Stimulated activated CD4-positive, alpha-beta T cell treated with anti-CD3 and anti-CD28 coated beads, TNF-alpha, amount 100 ng/mL, for 48 hours (primary cell): ENCODE results near the gene ACTA2.
A peak's percentile ranks its signal among the peaks of the same experiment; 100 is the strongest.
"Not testable (repeated sequence)": the region's sequence is repeated elsewhere in the genome, so short reads cannot be mapped to it uniquely, and the experiment has no call there.

ENCODE experiments used
- DNase-seq, 3 donors: peaks; one replicate each; pipeline ENCODE4 v3.0.0-alpha.2; 2020; ENCODE audit warnings: low read depth in 3 of 3

ACTA2 gene

DNA sequence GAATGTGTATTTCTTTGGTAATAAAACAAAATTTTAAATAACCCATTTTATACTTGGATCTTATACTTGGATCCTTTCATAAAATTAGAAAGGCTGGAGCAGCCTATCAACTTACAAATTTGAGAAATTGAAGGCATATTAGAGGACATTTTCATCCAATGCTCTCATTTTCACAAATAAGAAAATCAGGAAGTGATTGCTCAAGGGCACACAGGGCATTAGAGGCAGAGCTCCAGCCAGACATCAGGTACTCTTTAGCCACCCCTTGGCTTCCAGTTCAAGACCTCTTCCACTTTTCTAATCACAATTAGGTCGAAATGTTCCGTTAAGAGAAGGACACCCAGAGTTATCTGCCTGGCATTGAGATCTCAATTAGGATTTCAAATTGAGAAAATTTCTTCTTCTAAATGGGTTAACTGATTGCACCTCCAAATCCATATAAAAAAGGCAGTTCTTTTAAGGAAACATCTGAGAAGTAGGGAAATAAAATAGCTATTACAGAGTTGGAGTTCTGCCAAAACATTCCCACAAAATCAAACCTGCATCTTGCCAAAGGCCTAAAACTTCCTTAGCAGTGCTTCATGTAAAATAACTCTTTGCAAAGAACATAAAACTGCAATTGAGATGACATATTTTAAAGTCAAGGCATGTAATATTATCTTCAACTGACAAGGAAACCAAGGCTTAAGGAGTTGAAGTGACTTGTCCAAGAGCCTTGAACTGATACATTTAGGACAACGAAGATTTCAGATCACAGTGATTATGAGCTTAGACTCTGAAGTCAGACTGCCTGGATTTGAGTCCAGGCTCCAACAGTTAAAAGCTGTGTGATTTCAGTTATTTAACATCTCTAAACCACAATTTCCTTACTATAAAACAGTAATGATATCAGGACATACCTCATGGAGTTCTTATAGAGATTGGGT is 2.4 kb downstream of the ACTA2 start:
- no peak for DNase-seq

DNA sequence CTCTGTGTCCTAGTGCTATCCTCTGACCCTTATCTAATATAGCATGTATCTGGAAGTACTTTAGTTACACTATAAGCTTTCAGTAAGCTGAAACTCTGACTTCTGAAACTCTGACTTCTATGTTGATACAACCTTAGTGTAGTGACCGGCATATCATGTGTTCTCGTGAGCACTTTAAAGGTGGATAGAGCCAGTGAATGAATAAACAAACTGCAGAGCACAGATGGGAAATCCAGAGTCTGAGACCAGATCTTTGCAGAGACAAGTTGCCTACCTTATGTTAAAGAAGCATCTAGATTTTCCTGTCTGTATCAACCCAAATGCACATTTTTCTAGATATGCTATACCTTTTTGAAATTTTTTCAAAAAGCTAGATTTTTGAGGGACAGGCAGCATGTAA is 3.5 kb downstream of the ACTA2 start:
- DNase-seq = no peak

DNA sequence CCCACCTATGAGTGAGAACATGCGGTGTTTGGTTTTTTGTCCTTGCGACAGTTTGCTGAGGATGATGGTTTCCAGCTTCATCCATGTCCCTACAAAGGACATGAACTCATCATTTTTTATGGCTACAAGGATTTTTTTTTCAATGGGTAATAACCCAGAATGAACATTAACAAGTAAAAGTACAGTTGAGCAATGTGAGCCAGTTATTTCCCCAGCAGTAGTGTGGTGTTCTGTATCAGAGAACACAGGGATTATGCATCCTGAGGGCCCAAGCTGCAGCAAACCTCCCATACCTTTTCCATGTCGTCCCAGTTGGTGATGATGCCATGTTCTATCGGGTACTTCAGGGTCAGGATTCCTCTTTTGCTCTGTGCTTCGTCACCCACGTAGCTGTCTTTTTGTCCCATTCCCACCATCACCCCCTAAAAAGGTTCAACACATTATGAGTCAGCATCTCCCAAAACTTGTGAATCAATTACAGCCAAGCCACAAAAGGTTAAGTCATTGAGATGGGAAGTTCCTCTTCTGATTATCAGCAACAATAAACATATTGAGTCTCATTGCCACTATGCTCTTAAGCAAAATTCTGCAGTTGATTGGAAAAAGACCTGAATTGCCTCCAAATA is 5.5 kb downstream of the ACTA2 start:
- no peak for DNase-seq

DNA sequence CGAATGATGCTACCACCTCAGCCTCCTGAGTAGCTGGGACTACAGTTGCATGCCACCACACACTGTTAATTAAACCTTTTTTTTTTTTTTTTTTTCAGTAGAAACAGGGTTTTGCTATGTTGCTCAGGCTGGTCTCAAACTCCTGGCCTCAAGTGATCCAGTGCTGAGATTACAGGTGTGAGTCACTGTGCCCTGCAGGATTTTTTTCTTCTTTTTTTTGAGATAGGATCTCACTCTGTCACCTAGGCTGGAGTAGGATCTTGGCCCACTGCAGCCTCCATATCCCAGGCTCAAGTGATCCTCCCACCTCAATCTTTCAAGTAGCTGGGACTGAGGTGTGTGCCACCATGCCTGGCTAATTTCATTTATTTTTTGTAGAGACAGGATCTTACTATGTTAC is 6.4 kb downstream of the ACTA2 start:
- DNase-seq = no peak

DNA sequence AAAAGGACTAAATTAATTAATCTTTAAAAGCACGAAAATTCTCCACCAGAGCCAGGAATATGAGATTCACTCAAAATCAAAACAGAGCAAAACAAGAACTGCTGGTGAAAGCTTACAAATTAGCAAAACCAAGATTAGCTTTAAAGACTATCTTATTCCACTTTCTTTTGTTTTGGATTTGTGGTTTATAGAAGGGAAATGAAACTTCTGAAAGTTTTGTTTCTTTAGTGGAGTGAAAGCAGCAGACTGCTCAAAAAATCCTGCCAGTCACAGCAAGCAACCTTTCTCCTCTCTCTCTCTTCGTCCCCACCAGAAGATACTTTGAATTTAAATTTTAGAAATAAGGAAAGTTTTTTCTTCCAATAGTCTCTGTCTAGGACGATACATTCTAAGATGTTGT is 7.8 kb downstream of the ACTA2 start:
- DNase-seq = no peak

DNA sequence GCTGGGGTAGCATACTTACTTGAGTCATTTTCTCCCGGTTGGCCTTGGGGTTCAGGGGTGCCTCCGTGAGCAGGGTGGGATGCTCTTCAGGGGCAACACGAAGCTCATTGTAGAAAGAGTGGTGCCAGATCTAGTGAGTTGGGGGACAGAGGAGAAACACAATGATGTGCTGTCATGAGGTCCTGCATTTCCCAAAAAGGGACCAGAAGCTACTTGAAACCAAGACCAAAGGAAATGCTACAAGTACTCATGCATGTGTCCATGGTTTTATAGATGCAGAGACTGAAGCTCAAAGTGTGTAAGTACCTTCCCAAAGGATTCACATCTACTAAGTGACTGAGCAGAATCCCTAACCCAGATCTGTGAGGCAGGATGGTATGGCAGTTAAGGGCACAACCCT is 8.8 kb downstream of the ACTA2 start:
- no peak for DNase-seq

DNA sequence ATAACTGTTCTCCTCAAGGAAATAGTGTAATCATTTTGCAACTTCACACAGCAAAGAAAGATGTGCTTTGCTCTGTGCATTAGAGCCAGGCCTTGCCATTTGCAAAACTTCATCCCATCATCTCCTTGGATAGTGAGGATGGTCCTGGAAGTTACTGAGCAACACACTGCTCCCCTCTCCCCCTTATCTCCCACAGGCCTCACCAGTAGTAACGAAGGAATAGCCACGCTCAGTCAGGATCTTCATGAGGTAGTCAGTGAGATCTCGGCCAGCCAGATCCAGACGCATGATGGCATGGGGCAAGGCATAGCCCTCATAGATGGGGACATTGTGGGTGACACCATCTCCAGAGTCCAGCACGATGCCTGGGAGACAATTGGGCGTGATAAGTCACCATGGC is 11.5 kb downstream of the ACTA2 start:
- DNase-seq = no peak

DNA sequence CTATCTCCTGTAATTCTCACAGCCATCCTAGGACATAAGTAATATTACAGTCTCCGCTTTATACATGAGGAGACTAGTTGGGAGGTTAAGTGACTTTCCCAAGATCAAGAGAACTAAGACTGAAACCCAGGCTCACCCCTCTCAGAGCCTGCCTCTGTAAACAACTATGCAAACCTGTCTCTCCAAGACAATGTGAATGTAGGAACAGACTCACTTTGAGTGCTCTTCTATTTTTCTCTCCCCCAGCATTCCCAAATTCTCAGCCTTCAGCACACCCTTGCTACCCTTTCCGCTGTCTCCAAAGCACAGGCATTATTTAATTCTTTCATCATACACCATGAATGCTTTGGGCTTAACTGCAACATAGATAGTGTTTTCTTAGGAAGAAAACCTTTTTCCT is 13.6 kb downstream of the ACTA2 start:
- no peak for DNase-seq

DNA sequence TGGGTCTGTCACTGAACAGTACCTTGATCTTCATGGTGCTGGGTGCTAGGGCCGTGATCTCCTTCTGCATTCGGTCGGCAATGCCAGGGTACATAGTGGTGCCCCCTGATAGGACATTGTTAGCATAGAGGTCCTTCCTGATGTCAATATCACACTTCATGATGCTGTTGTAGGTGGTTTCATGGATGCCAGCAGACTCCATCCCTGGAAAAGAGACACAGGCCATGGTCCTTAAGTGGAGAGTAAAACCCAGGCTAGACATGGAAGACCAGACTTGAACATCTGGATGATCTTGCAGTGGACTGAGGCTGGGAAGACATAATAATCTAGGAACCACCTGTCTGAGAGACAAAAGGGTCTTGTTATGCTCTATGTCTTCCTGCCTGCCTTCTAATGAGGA is 14.5 kb downstream of the ACTA2 start:
- no peak for DNase-seq

DNA sequence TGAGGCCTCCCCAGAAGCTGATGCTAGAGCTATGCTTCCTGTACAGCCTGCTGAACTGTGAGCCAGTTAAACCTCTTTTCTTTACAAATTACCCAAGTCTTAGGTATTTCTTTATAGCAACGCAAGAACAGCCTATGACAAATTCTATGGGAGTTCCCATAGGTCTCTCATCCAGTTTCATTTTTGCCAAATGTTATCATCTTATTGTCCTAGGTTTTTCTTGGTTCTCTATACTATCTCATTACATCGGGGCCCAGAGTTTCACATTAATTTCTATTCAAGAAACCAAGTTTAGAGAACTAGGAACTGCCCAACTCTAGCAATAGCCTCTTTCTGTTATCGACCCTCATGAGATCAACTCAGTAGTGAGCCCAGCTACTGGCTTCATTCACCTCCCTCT is 15.9 kb downstream of the ACTA2 start:
- DNase-seq = no peak

DNA sequence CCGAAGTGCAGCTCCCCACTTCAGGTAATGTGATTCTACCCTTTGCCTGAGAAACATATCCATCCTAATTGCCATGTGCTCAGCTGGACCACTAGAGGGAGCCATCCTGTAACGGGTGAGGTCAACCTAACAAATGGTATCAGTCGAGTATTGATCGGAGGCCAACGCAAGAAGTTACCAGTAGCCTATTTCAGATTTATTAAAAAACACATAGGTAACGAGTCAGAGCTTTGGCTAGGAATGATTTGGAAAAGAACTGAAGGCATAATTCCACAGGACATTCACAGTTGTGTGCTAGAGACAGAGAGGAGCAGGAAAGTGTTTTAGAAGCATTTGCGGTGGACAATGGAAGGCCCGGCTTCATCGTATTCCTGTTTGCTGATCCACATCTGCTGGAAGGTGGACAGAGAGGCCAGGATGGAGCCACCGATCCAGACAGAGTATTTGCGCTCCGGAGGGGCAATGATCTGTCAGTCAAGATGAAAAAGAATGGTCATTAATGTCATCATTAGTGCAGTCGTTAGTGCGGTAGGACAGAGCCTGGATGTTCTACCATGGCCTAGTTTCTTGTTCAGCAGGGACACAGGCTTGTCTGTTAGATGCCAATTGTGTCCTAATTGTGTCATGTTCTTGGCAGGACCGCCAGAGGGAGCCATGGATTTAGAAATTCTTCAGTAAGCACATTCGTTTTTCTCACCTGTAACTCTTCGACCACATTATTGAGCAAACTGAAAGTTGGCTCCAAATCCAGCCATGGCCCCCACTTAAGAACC is 17.5 kb downstream of the ACTA2 start:
- peak; percentile 37 to 64 (median 41) for DNase-seq

DNA sequence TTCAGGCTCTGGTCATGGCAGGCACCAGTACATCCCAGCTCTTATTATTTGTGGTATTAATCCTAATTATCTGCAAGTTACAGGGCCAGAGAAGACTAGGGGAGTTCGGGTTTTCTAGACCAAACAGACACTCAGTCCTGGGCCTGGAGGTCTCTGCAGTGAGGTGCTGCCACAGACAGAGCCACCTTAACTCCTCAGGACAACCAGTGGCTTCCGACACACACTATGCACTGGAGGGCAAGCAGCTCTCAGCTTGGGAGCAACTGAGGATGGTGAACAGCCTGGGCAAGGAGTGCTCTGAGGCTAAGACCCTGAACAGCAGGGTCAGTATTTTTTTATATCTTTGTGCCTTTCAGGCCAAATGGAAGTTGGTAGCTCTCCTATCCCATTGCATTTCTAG is 19.0 kb downstream of the ACTA2 start:
- no peak for DNase-seq

DNA sequence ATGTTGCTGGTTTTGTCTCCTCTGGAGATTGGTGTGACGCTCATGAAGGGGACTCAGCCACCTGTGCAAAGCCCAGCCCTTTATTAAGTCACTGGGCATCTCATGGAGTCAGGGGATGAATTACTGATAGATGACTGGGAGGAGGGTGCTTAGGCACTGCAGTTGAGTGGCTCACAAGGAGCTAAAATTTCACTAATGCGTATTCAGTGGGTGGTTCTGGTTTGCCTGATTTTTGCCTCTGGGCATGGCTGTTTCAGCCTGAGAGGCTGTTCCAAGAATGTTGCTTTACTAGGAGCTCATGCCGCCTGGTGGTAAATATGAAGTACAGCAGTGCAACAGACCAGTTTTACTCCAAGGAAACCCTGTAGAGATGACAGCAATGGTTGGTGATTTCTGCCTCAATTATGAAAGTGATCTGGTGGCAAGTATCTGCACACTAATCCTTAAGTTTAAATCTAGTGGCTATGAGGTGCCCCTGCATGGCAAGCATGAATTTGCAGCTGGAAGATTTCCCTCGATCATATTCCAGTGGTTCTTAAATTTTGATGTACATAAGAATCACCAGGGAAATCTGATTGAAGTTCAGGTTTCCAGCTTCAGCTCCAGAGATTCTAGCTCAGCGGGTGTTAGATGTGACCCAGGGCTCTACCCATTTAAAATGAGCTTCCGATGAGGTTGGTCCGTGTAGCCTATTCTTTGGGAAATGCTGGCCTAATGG is 19.9 kb downstream of the ACTA2 start:
- DNase-seq = peak; percentile 3 to 19 (median 9)

DNA sequence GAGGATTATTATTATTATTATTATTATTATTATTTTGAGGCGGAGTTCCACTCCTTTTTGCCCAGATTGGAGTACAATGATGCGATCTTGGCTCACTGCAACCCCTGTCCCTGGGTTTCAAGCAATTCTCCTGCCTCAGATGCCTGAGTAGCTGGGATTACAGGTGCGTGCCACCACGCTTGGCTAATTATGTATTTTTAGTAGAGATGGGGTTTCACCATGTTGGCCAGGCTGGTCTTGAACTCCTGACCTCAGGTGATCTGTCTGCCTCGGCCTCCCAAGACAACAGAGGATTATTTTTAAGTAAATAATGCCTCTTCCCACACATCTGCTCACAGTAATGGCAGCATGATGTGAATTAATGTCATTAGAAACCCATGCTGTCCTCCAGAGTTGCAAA is 20.5 kb downstream of the ACTA2 start:
- DNase-seq = not testable (repeated sequence)

DNA sequence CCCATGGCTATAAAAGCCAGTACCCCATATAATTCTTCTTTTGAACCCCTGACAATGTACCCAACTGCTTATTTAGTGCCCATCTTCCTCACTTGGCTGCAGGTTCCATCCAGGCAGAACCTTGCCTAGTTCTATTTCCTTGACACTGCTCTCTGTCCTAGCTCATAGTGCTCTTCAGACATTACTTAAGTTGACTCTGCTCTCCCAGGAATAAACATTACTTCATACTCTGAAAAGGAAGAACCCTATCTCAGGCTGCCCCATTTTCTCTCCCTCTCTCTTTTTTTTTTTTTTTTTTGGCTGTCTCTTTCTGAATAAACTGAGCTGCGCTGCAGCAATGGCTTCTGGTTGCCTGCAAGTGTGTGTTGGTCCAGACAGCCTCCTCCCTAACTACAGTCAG is 21.0 kb downstream of the ACTA2 start:
- DNase-seq = no peak

DNA sequence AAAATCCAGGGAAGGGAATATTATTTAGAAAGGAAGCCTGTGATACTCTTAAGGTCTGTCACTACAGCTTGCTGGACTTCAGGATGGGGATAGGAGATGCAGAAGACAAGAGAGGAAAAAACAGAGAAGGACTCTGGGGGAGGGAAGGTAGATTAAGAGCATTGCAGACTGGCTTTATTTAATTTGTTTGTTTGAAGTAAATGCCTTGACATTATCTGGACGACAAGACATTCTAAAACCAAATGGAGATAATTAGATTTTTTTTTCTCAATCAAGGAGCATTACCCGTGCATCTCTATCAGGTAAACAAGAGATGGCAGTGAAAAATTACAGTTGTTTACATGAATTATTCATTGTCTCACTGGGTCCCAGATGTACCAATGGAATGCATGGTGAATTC is 24.3 kb downstream of the ACTA2 start:
- DNase-seq = no peak

DNA sequence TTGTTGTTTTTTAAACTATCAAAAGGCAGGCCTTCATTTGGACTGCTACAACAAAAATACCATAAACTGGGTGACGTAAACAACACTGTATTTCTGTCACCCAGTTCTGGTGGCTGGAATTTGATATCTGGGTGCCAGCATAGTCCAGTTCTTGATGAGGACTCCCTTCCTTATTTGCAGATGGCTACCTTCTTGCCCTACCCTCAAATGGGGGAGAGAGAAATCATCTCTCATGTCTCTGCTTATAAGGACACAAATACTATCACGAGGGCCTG is 25.2 kb downstream of the ACTA2 start:
- no peak for DNase-seq

DNA sequence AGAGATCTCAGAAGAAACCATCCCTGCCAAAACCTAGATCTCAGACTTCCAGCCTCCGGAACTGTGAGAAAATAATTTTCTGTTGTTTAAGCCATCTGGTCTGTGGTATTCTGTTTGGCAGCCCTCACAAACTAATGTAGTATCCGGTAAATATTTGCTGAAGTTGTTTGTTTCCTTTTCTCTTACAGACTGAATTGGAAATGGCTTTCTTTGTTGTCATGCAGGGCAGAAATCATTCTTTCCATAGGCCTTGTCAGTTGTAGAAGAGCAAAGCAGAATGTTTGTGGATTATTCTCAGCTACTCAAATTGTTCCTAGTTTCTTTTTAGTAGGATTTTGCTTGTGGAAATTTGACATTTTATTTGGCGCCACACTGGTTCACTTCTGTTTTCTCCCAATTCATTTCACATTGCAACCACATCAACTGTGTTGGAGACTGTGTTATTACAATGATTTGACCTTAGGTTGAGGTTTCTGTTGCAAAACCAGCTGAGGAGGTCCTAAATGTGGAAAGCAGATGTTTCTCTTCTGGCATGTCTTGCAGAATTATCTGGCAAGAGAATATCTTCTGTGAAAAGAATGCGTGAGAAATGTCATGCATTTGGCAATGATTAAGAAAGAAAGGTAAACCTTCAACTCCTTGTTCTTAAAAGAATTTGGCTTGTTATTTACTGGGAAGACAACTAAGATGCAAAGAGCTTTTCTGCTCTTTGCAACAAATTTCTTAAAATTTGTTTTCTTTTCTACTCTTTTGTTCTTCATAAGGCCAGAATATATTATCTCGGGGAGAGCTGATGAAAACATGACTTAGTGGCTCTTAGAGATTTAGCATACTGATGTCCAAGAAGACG is 25.8 kb downstream of the ACTA2 start:
- DNase-seq = no peak

DNA sequence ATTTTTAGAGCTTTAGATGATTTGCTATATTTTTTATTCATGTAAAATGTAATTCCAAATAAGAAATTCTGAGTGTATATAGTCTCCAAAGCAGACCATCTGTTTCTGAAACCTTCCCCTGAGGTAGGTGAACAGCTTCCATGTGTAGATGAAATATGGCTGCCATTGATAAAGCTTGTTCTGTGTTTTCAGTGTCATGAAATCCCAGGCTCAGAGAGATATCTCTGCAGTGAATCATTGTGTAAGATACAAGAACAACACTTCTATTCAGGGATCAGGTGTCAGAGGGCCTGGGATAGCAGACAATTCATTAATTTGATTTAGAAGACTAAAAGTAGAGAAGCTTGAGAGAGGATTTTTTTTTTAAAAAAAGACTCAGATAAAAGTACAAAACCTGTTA is 29.1 kb downstream of the ACTA2 start:
- DNase-seq = no peak

DNA sequence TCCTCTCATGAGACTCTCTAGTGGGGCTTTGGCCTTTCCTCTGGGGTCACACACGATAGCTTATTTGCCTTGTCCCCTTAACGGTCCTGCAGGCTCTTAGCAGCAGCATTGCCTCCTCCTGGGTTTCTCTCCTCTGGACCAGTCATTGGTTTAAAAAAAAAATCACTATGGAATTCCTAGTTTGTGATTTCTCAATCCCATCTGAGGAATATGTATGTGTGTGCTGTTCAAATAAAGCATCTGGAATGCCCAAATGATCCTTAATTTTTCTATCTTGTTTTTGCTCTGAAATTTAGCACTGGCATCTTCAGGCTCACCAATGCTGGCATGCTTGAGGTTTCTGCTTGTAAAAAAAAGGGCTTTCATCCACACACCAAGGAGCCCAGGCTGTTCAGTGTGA is 30.5 kb downstream of the ACTA2 start:
- DNase-seq = no peak

DNA sequence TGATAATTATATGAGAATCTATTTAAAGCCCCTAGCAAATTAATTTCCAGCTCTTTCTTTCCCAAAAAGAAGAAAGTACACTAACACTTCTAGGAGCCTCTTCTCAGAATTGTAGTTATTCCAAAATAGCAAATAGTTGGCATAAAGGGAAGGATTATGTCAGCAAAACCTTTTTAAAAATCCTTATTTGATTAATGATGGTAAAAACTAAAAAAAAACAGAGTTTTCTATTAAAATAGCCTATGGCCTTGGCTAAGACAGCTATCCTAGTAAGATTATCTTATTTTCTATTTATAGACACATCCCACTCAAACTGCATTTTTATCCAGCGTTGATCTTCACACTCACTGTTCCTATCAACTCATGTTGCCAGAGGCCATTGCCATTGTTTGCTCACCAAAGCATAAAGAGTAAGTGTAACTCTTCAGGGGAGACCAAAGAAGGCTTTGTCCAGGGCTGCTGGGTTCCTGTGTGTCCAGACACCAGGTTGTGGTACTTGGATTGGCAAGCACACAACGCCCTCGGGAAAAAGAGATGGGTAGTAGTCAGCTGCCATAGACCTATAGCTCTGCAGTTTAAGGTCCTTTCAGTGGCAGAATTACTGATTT is 31.5 kb downstream of the ACTA2 start:
- DNase-seq = no peak
